Kidney epithelial cell (primary cell): ENCODE results near the gene SMARCB1. TPM values are rescaled to one million over a fixed set of nuclear protein-coding genes. Genes with fewer than 3 reads are reported as not detected.

Source experiments
- DNase-seq: peaks from one replicate; pipeline ENCODE4 v3.0.0-alpha.2; 2010; ENCODE audit warnings: low read depth
- H3K27me3 ChIP-seq: 2 replicates; pipeline ENCODE4 v1.6.0; 2011; ENCODE audit warnings: low read length; ENCODE audit not compliant: control insufficient read depth, insufficient read depth
- H3K36me3 ChIP-seq: 2 replicates; pipeline ENCODE4 v1.5.1; 2011; ENCODE audit warnings: low read length; ENCODE audit not compliant: control insufficient read depth, insufficient read depth
- H3K4me3 ChIP-seq: 2 replicates; pipeline ENCODE4 v1.5.1; 2011; ENCODE audit warnings: low read depth, mild to moderate bottlenecking, control low read depth, low read length
- total RNA-seq: library from RNA; depleted of rRNA; stranded (reverse); fragments of >200 nt; gene quantifications from 2 replicates; pipeline ENCODE4 v1.2.3, GENCODE V29; 2015
- TF ChIP-seq, protein P1 (sequence below): IDR thresholded peaks from 2 replicates; pipeline ENCODE4 v1.5.1; 2011; ENCODE audit warnings: mild to moderate bottlenecking, moderate library complexity, low read length, control low read depth, inconsistent platforms; ENCODE audit not compliant: insufficient read depth, poor library complexity, severe bottlenecking

SMARCB1 gene
- total RNA-seq, 1 donor from 2014 or later: 168 TPM

DNA sequence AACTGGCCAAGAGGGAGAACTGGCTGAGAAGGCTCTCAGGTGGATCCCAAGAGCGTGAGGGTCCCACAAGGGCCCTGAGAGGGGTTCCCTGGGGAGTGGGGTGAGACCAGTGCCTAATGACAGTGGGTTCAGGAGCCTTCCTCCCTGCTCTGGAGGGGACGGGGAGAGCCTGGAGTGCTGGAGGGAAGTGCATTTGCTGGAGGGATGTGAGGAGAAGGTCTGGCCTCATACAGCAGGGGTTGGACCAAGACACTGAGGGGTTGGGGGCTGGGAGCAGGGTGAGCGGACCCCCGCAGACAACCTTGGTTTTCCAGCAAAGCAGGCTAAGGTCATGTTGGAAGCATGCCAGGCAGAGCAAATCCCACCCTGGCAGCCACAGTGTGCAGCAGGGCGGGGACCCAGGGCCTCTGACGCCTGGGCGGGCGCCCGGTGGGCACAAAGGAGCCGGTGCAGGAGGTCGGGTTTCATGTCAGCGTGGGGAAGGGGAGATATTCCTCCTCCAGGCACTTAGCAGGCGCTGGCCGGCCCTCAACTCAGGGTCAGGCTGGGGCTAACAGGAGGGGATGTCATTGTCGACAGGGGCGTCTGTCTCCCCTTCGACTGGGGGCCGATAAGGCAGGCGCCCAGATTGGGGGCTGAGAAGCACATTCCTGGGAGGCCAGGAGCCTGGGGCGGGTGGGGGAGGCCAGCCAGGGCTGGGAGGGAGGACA is 55.1 kb downstream of the SMARCB1 start:
- Histone ChIP-seq H3K36me3 (no peaks in the 10 kb centered on the region), H3K27me3 (peaks cover 21% of the 10 kb centered on the region), H3K4me3 (no peak overlapping the region)
- DNase-seq: no peak
- TF ChIP-seq, protein P1, sequence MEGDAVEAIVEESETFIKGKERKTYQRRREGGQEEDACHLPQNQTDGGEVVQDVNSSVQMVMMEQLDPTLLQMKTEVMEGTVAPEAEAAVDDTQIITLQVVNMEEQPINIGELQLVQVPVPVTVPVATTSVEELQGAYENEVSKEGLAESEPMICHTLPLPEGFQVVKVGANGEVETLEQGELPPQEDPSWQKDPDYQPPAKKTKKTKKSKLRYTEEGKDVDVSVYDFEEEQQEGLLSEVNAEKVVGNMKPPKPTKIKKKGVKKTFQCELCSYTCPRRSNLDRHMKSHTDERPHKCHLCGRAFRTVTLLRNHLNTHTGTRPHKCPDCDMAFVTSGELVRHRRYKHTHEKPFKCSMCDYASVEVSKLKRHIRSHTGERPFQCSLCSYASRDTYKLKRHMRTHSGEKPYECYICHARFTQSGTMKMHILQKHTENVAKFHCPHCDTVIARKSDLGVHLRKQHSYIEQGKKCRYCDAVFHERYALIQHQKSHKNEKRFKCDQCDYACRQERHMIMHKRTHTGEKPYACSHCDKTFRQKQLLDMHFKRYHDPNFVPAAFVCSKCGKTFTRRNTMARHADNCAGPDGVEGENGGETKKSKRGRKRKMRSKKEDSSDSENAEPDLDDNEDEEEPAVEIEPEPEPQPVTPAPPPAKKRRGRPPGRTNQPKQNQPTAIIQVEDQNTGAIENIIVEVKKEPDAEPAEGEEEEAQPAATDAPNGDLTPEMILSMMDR: no peak

- DNase-seq: no peak
- Histone ChIP-seq H3K36me3 (no peaks in the 10 kb centered on the region), H3K27me3 (peaks cover 21% of the 10 kb centered on the region), H3K4me3 (no peak overlapping the region)
- TF ChIP-seq, protein P1: no peak
Measured at GRCh38 chr22:23842599-23842998, 55.8 kb downstream of the SMARCB1 start.

DNA sequence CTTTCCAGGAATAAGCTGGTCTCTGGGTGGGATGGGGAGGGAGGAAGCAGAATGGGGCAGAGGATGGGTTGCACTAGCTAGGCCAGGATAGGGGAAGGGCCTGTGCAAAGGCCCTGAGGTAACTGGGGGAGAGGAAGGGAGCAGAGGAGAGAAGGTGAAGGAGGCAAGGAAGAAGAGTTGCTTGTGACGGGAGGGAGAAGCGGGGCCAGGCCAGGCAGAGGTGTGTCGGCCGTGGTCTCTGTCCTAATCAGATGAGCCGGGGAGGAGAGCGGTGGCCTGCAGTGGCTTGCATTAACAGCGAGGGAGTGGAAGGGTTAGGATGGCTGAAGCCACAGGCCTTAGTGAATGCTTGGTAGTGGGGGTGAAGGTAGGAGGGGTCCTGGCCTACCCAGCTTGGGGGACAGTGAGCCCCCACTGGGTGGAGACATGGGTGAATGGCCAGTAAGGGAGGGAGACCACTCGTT is 58.0 kb downstream of the SMARCB1 start:
- Histone ChIP-seq H3K4me3 (no peak overlapping the region), H3K36me3 (no peaks in the 10 kb centered on the region)
- TF ChIP-seq, protein P1: no peak

GRCh38 chr22:23845265-23846080 is 58.7 kb downstream of the SMARCB1 start:
- H3K4me3 ChIP-seq: no peak overlapping the region
- TF ChIP-seq, protein P1: no peak
- peaks cover 21% of the 10 kb centered on the region for H3K27me3 ChIP-seq
- H3K36me3 ChIP-seq: no peaks in the 10 kb centered on the region
- DNase-seq: no peak

More for the DNA sequence above, 58.0 kb downstream of the SMARCB1 start:
- DNase-seq: no peak
- peaks cover 21% of the 10 kb centered on the region for H3K27me3 ChIP-seq

GRCh38 chr22:23846081-23846469 is 59.3 kb downstream of the SMARCB1 start:
- no peak for DNase-seq
- Histone ChIP-seq H3K4me3 (no peak overlapping the region), H3K27me3 (peaks cover 17% of the 10 kb centered on the region), H3K36me3 (no peaks in the 10 kb centered on the region)
- TF ChIP-seq, protein P1: no peak
